Naive thymus-derived CD8-positive, alpha-beta T cell (primary cell): ENCODE data around the gene ZNF217. TPM values are rescaled to one million over a fixed set of nuclear protein-coding genes. Genes with fewer than 3 reads are reported as not detected.
"Not testable (repeated sequence)": the region's sequence is repeated elsewhere in the genome, so short reads cannot be mapped to it uniquely, and the experiment has no call there.

Experiments
- ATAC-seq, 2 donors: fragments of 150-1000 bp; cut with Tn5 transposase in 1 of 2; sonication (Bioruptor Pico), chemical (Tn5 transposase) in 1 of 2; 1 replicate in 1 of 2; 2 replicates in 1 of 2; pipeline ENCODE4 v1.10.0; 2021; ENCODE audit warnings: mild to moderate bottlenecking in 2 of 2, moderate library complexity in 2 of 2
- POLR2A ChIA-PET: fragments of 350-600 bp; sonication (Branson Sonifier 250); formaldehyde crosslinking; loops from one replicate; lab custom pipeline; 2021; ENCODE audit warnings: antibody characterized with exemption; lab: Charles Lee
- DNase-seq, 10 donors: peaks; one replicate each; pipeline versions ENCODE4 v3.0.0 to v3.0.0-alpha.2; 2020 to 2022
- H3K27ac Mint-ChIP-seq, 10 donors: one replicate each; pipeline ENCODE4 v1.8.0; 2020 to 2022; ENCODE audit warnings: mild to moderate bottlenecking in 10 of 10, mixed read lengths in 10 of 10, moderate library complexity in 4 of 10, inconsistent platforms in 1 of 10
- H3K27me3 Mint-ChIP-seq, 5 donors: one replicate each; pipeline ENCODE4 v1.8.0; 2021 to 2022; ENCODE audit warnings: mixed read lengths in 5 of 5
- H3K36me3 Mint-ChIP-seq, 3 donors: one replicate each; pipeline ENCODE4 v1.8.0; 2020 to 2022; ENCODE audit warnings: mixed read lengths in 3 of 3, mild to moderate bottlenecking in 2 of 3, inconsistent platforms in 1 of 3
- H3K4me1 Mint-ChIP-seq, 4 donors: one replicate each; pipeline ENCODE4 v1.8.0; 2021 to 2022; ENCODE audit warnings: mixed read lengths in 4 of 4
- H3K4me3 Mint-ChIP-seq, 10 donors: one replicate each; pipeline ENCODE4 v1.8.0; 2020 to 2022; ENCODE audit warnings: mild to moderate bottlenecking in 10 of 10, mixed read lengths in 10 of 10, moderate library complexity in 6 of 10, inconsistent platforms in 1 of 10
- H3K9me3 Mint-ChIP-seq, 9 donors: one replicate each; pipeline ENCODE4 v1.8.0; 2020 to 2022; ENCODE audit warnings: mixed read lengths in 9 of 9, mild to moderate bottlenecking in 3 of 9, inconsistent platforms in 1 of 9, moderate library complexity in 1 of 9
- polyA plus RNA-seq, 3 donors: library from polyadenylated mRNA; unstranded; fragments of 300-500 nt; fragmentation: Illumina TruSeq; gene quantifications; one replicate each; pipeline ENCODE4 v1.2.3, GENCODE V29; 2021
- total RNA-seq, 8 experiments: library from RNA in 2 of 8; stranded (reverse) in 2 of 8; gene quantifications; one replicate each; pipeline ENCODE4 v1.2.3 and lab custom pipeline; 2021 to 2026

Gene ZNF217
- total and polyA plus RNA-seq, 5 experiments from 2014 or later: 21.5 to 101 (median 34.2) TPM

- not testable (repeated sequence) for H3K36me3 Mint-ChIP-seq, ATAC-seq, H3K4me3 Mint-ChIP-seq, H3K27me3 Mint-ChIP-seq, H3K27ac Mint-ChIP-seq, DNase-seq, H3K4me1 Mint-ChIP-seq, H3K9me3 Mint-ChIP-seq
- POLR2A ChIA-PET: interaction anchor here (0.7 kb wide), 1 partner anchor 1386 kb away, joined by 3 read pairs; no protein-coding TSS in a partner anchor
These were observed 60.9 kb downstream of the ZNF217 start for GRCh38 chr20:53532654-53533312.

DNA sequence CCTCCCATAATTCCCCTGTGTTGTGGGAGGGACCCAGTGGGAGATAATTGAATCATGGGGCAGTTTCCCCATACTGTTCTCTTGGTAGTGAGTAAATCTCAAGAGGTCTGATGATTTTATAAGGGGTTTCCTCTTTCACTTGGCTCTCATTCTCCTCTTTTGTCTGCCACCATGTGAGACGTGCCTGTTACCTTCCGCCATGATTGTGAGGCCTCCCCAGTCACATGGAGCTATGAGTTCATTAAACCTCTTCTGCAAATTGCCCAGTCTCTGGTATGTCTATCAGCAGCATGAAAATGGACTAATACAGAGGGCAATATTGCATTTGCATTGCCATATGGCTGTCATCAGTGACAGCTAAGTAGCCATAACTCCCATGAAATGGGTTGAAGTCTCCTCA, 63.2 kb downstream of the ZNF217 start:
- DNase-seq: no peak
- H3K27ac Mint-ChIP-seq: peak overlapping the region in 1 of 10 donors; percentile 53
- POLR2A ChIA-PET: no interaction called here
- H3K27me3 Mint-ChIP-seq: peaks cover 0 to 4% (median 0%) of the 10 kb centered on the region in 5 donors
- no peaks in the 10 kb centered on the region for H3K36me3 Mint-ChIP-seq
- H3K4me3 Mint-ChIP-seq: no peak overlapping the region
- peaks cover 0 to 3% (median 0%) of the 10 kb centered on the region in 4 donors for H3K4me1 Mint-ChIP-seq
- H3K9me3 Mint-ChIP-seq: peaks cover 0 to 2% (median 0%) of the 10 kb centered on the region in 9 donors
- ATAC-seq: no peak

GRCh38 chr20:53529658-53530057, 64.0 kb downstream of the ZNF217 start:
- H3K4me1 Mint-ChIP-seq: peaks cover 0 to 3% (median 0%) of the 10 kb centered on the region in 4 donors

GRCh38 chr20:53527196-53527595, 66.4 kb downstream of the ZNF217 start:
- Mint-ChIP-seq H3K9me3 (peaks cover 0 to 2% (median 0%) of the 10 kb centered on the region in 9 donors), H3K27ac (no peak overlapping the region), H3K4me1 (no peaks in the 10 kb centered on the region), H3K36me3 (no peaks in the 10 kb centered on the region), H3K4me3 (no peak overlapping the region), H3K27me3 (peaks cover 0 to 4% (median 0%) of the 10 kb centered on the region in 5 donors)
- POLR2A ChIA-PET: no interaction called here
- ATAC-seq: no peak
- no peak for DNase-seq

More at GRCh38 chr20:53529658-53530057, 64.0 kb downstream of the ZNF217 start:
- Mint-ChIP-seq H3K4me3 (no peak overlapping the region), H3K9me3 (peaks cover 0 to 2% (median 0%) of the 10 kb centered on the region in 9 donors), H3K36me3 (no peaks in the 10 kb centered on the region), H3K27ac (no peak overlapping the region), H3K27me3 (peaks cover 0 to 4% (median 0%) of the 10 kb centered on the region in 5 donors)
- no peak for ATAC-seq
- DNase-seq: no peak
- POLR2A ChIA-PET: no interaction called here

GRCh38 chr20:53524589-53525312, 68.9 kb downstream of the ZNF217 start:
- no peaks in the 10 kb centered on the region for H3K9me3 Mint-ChIP-seq
- no peak for DNase-seq
- no peaks in the 10 kb centered on the region for H3K4me1 Mint-ChIP-seq
- H3K4me3 Mint-ChIP-seq: no peak overlapping the region
- no peak for ATAC-seq
- H3K27ac Mint-ChIP-seq: no peak overlapping the region
- H3K36me3 Mint-ChIP-seq: no peaks in the 10 kb centered on the region
- POLR2A ChIA-PET: interaction anchor here (0.6 kb wide), 1 partner anchor 8 kb away, joined by 3 read pairs; no protein-coding TSS in a partner anchor
- H3K27me3 Mint-ChIP-seq: peaks cover 0 to 4% (median 0%) of the 10 kb centered on the region in 5 donors

DNA sequence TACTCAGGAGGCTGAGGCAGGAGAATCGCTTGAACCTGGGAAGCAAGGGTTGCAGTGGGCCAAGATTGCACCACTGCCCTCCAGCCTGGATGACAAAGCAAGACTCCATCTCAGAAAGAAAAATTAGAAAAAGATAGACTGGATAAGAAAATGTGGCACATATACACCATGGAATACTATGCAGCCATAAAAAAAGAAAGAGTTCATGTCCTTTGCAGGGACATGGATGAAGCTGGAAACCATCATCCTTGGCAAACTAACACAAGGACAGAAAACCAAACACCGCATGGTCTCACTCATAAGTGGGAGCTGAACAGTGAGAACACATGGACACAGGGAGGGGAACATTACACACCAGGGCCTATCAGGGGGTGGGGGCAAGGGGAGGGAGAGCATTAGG, 70.0 kb downstream of the ZNF217 start:
- H3K4me3 Mint-ChIP-seq, H3K4me1 Mint-ChIP-seq, ATAC-seq, H3K27me3 Mint-ChIP-seq, H3K9me3 Mint-ChIP-seq, POLR2A ChIA-PET, DNase-seq, H3K36me3 Mint-ChIP-seq: not testable (repeated sequence)
- peak overlapping the region in 1 of 10 donors; percentile 46 for H3K27ac Mint-ChIP-seq

GRCh38 chr20:53522696-53523095, 70.9 kb downstream of the ZNF217 start:
- Mint-ChIP-seq H3K27me3 (no peaks in the 10 kb centered on the region), H3K9me3 (no peaks in the 10 kb centered on the region)
- POLR2A ChIA-PET: no interaction called here

GRCh38 chr20:53522026-53522425, 71.6 kb downstream of the ZNF217 start:
- DNase-seq (no peak), ATAC-seq (no peak)
- H3K4me3 Mint-ChIP-seq: no peak overlapping the region
- POLR2A ChIA-PET: no interaction called here
- H3K27ac Mint-ChIP-seq: peak overlapping the region in 1 of 10 donors; percentile 31
- no peaks in the 10 kb centered on the region for H3K36me3 Mint-ChIP-seq
- H3K9me3 Mint-ChIP-seq: no peaks in the 10 kb centered on the region
- H3K27me3 Mint-ChIP-seq: no peaks in the 10 kb centered on the region
- no peaks in the 10 kb centered on the region for H3K4me1 Mint-ChIP-seq

More at GRCh38 chr20:53522696-53523095, 70.9 kb downstream of the ZNF217 start:
- Mint-ChIP-seq H3K4me1 (no peaks in the 10 kb centered on the region), H3K4me3 (no peak overlapping the region), H3K36me3 (no peaks in the 10 kb centered on the region), H3K27ac (peak overlapping the region in 1 of 10 donors; percentile 31)
- DNase-seq: no peak
- no peak for ATAC-seq

DNA sequence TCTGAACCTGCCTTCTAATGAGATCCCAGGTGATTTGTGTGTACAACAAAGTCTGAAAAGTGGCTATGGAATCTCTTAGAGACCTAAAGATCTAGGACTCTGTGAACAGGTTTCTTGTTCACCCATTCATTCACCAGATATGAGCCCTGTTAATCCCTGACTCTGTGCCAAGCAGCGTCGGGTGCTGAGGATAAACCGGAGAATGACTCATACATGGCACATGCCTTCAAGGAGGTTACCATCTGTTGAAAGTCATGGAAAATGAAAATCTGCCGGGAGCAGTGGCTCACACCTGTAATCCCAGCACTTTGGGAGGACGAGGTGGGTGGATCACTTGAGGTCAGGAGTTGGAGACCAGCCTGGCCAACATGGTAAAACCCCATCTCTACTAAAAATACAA, 72.2 kb downstream of the ZNF217 start:
- ATAC-seq, H3K4me3 Mint-ChIP-seq, H3K4me1 Mint-ChIP-seq, H3K9me3 Mint-ChIP-seq, H3K27me3 Mint-ChIP-seq, H3K27ac Mint-ChIP-seq, DNase-seq, H3K36me3 Mint-ChIP-seq, POLR2A ChIA-PET: not testable (repeated sequence)

DNA sequence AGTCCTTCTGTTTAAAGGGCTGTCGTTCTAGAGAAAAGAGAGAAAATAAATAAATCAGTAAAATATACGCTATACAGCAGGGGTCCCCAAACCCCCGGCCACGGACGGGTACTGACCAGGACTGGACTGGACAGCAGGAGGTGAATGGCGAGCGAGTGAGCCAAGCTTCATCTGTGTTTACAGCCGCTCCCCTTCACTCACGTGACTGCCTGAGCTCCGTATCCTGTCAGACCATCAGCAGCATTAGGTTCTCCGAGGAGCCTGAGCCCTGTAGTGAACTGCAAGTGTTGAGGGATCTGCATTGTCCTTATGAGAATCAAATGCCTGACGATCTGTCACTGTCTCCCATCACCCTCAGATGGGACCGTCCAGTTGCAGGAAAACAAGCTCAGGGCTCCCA, 76.5 kb downstream of the ZNF217 start:
- no peak for ATAC-seq
- DNase-seq: no peak
- H3K27me3 Mint-ChIP-seq: peaks cover 0 to 1% (median 0%) of the 10 kb centered on the region in 5 donors
- no peaks in the 10 kb centered on the region for H3K36me3 Mint-ChIP-seq
- H3K27ac Mint-ChIP-seq: no peak overlapping the region
- POLR2A ChIA-PET: no interaction called here
- H3K4me3 Mint-ChIP-seq: no peak overlapping the region
- H3K9me3 Mint-ChIP-seq: no peaks in the 10 kb centered on the region
- H3K4me1 Mint-ChIP-seq: no peaks in the 10 kb centered on the region
